Bronchial epithelial cell (primary cell): ENCODE measurements around the gene ATL3. TPM values are rescaled to one million over a fixed set of nuclear protein-coding genes. Genes with fewer than 3 reads are reported as not detected.
"Not testable (repeated sequence)": the region's sequence is repeated elsewhere in the genome, so short reads cannot be mapped to it uniquely, and the experiment has no call there.

Experiments used
- DNase-seq: peaks from one replicate; pipeline ENCODE4 v3.0.0-alpha.2; 2010; ENCODE audit warnings: low read depth
- FAIRE-seq: peaks from 2 replicates; lab custom pipeline; 2011; peaks lifted over from hg19 to GRCh38; lab: Jason Lieb, UNC
- H3K27me3 ChIP-seq: 2 replicates; pipeline ENCODE4 v1.5.1; 2011; ENCODE audit warnings: low read length; ENCODE audit not compliant: control insufficient read depth, insufficient read depth
- H3K36me3 ChIP-seq: 2 replicates; pipeline ENCODE4 v1.5.1; 2011; ENCODE audit warnings: low read length; ENCODE audit not compliant: control insufficient read depth, insufficient read depth
- H3K4me3 ChIP-seq: 2 replicates; pipeline ENCODE4 v1.5.1; 2011; ENCODE audit warnings: mild to moderate bottlenecking, low read depth, low read length, control low read depth
- total RNA-seq: library from RNA; depleted of rRNA; stranded (reverse); fragments of >200 nt; gene quantifications from 2 replicates; pipeline ENCODE4 v1.2.1, GENCODE V29; 2014
- TF ChIP-seq, protein P1 (sequence below): IDR thresholded peaks from 2 replicates; pipeline ENCODE4 v1.5.1; 2011; ENCODE audit warnings: mild to moderate bottlenecking, moderate library complexity, low read length, control low read depth, inconsistent platforms; ENCODE audit not compliant: insufficient read depth, severe bottlenecking

Gene ATL3
- total RNA-seq, 1 donor from 2014 or later = 63.7 TPM

- no peak for DNase-seq
- no peak for FAIRE-seq
- Histone ChIP-seq H3K36me3 (no peaks in the 10 kb centered on the region), H3K4me3 (no peak overlapping the region), H3K27me3 (no peaks in the 10 kb centered on the region)
- TF ChIP-seq, protein P1, sequence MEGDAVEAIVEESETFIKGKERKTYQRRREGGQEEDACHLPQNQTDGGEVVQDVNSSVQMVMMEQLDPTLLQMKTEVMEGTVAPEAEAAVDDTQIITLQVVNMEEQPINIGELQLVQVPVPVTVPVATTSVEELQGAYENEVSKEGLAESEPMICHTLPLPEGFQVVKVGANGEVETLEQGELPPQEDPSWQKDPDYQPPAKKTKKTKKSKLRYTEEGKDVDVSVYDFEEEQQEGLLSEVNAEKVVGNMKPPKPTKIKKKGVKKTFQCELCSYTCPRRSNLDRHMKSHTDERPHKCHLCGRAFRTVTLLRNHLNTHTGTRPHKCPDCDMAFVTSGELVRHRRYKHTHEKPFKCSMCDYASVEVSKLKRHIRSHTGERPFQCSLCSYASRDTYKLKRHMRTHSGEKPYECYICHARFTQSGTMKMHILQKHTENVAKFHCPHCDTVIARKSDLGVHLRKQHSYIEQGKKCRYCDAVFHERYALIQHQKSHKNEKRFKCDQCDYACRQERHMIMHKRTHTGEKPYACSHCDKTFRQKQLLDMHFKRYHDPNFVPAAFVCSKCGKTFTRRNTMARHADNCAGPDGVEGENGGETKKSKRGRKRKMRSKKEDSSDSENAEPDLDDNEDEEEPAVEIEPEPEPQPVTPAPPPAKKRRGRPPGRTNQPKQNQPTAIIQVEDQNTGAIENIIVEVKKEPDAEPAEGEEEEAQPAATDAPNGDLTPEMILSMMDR = no peak
Measured at GRCh38 chr11:63590024-63590788, 81.0 kb downstream of the ATL3 start.

- DNase-seq = no peak
- TF ChIP-seq, protein P1 = no peak
- H3K27me3 ChIP-seq = no peaks in the 10 kb centered on the region
- no peak overlapping the region for H3K4me3 ChIP-seq
- no peaks in the 10 kb centered on the region for H3K36me3 ChIP-seq
- no peak for FAIRE-seq
Measured at GRCh38 chr11:63589000-63589399, 82.2 kb downstream of the ATL3 start.

DNA sequence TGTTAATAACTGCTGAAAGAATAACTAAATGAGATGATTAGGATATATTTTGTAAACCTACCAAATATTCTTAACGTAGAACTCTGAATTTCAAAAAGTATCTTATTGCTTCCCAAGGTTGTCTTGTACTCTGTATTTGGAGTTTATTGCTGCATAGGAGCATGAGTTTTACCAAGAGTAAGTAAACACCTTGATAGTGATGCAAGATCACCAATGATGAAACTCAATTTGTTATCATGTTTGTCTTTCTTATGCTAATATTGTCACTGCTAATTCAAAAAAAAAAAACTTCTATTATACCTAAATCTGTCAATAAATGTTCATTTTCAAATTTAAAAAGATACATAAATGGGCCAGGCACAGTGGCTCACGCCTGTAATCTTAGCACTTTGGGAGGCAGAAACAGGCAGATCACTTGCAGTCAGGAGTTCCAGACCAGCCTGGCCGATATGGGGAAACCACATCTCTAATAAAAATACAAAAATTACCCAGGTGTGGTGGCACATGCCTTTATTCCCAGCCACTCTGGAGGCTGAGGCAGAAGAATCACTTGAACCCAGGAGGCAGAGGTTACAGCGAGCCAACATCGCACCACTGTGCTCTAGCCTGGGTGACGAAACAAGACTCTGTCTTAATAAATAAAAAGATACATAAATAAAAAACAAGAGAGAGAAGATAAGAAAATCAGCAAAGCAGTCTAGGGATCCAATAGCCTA is 84.6 kb downstream of the ATL3 start:
- TF ChIP-seq, protein P1 = no peak
- FAIRE-seq = no peak

DNA sequence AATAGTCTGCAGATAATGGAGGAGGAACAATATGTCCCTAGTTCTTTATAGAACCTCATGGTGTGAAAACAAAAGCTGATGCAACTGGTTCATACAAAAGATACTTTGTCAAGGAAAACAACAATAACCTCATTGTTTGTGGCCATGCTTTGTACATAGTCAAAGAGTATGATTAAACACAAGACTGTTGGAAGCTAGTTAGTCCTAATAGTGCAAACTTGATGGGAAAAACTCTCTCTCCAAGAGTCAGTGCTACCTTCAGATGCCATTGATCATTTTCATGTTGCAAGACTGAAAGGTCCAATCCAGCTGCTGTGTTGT is 87.9 kb downstream of the ATL3 start:
- no peaks in the 10 kb centered on the region for H3K27me3 ChIP-seq
- no peak for FAIRE-seq
- H3K36me3 ChIP-seq = no peaks in the 10 kb centered on the region
- no peak overlapping the region for H3K4me3 ChIP-seq
- no peak for DNase-seq
- TF ChIP-seq, protein P1 = no peak

More for the DNA sequence above, 84.6 kb downstream of the ATL3 start:
- H3K27me3 ChIP-seq = no peaks in the 10 kb centered on the region
- H3K4me3 ChIP-seq = no peak overlapping the region
- no peaks in the 10 kb centered on the region for H3K36me3 ChIP-seq
- no peak for DNase-seq

DNA sequence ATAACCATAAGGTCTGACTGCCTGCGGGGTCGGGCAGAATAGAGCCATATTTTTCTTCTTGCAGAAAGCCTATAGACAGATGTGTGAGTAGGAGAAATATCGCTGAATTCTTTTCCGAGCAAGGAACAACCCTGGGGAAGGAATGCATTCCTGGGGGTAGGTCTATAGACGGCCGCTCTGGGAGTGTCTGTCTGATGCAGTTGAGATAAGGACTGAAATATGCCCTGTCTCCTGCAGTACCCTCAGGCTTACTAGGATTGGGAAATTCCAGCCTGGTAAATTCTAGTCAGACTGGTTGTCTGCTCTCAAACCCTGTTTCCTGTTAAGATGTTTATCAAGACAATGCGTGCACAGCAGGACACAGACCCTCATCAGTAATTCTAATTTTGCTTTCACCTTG is 90.0 kb downstream of the ATL3 start:
- not testable (repeated sequence) for H3K36me3 ChIP-seq, H3K4me3 ChIP-seq, H3K27me3 ChIP-seq, DNase-seq, FAIRE-seq

GRCh38 chr11:63578882-63579281 is 92.3 kb downstream of the ATL3 start:
- H3K27me3 ChIP-seq, FAIRE-seq, H3K4me3 ChIP-seq, DNase-seq, H3K36me3 ChIP-seq: not testable (repeated sequence)
